Measurements from ENCODE around the gene DMPK. TPM values are rescaled to one million over a fixed set of nuclear protein-coding genes. Genes with fewer than 3 reads are reported as not detected.
A peak's percentile ranks its signal among the peaks of the same experiment; 100 is the strongest.

DMPK gene
- polyA plus RNA-seq, 10 donors: 173 to 304 (median 270) TPM

DNA sequence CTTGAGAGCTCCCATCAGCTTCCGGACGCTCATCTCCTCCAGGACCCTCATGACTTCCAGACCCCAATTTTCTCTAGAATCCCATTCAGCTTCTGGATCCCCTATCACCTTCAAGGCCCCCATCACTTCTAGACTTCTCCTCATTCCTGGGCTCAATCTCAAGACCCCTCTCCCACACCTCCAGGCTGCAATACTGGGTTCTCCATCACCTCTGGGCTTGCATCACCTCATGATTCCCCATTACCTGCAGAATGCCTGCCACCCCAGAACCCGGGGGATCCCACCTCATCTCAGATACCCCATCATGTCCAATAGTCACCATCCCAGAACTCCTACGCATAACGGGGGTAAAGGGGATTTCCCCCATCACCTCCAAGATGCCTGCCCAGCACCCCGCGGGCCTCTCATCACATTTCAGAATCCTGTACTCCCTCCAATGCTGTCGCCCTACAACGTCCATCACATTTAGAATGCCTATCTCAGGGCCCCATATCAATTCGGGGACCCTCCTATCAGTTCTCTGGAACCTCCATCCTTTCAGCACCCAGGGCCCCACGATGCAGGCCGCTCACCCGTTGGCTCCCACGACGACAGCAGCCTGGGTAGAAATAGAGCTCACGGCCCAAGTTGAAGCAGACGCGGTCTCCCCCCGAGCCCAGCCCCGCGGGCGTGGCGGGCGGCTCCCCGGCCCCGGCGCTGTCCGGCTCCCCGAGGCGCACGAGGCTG is 9.6 kb upstream of the DMPK start:
- no peak for DNase-seq

DNA sequence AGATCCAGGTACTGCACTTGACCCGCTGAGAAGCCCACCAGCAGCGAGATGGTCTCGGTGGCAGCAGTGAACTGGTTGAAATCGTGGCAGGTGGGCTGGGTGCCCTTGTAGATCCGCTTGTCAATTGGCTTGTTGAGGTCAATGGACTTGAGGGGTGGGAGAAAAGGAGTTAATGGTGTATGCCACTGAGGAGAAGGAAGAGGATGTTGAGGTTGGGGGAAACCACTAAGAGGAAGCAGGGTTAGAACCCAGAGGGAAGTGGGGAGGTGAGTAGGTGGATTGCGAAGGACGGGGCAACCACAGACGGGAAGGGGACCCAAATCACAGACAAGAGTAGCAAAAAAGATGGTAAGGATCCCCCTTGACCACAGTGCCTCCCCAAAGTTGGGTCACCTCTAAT is 8.7 kb upstream of the DMPK start:
- DNase-seq: no peak

DNA sequence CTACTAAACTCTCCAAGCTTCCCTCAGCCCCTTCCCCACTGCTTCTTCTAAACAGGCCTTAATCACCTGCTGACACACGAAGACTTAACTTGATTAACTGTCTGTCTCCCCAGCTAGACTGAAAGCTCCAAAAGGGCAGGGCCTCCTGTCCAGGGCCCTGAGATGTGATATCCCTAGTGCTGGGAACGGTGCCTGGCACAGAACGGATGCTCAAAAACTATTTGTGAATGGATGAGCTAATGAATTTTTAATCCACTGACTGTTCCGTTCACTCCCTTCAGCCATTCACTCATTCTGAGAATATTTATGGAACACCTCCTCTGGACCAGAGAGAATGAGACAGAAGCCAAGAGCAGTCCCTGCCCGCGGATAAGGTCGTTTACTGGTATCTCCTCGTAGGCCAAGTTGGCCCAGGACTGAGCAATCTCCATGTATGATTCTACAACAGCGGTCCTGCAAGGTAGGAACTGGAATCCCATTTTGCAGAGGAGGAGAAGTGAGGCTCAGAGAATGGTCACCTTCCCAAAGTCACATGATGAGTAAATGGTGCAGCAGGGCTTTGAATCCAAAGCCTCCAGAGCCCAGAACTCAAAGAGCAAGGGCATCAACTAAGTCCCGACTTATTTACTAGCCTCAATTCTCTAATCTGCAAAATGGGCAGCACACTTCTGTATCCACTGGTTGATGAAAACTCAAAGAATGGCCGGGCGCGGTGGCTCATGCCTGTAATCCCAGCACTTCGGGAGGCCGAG is 6.9 kb upstream of the DMPK start:
- DNase-seq: no peak

DNA sequence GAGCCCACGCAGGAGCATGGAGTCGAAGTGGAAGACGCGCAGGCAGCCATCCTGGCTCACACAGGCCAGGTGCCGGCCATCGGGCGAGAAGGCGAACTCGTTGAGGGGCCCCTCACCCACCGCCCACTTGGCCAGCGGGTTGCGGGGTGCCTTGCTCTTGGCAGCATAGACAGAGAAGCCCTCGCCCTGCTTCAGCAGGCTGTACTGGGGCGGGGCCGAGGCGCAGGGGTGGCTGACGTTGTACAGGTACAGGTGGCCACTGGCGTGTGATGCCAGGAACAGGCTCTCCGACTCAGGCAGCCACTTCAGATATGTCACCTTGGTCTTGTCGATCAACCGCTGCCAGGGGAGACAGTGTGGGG is 4.2 kb upstream of the DMPK start:
- no peak for DNase-seq

DNA sequence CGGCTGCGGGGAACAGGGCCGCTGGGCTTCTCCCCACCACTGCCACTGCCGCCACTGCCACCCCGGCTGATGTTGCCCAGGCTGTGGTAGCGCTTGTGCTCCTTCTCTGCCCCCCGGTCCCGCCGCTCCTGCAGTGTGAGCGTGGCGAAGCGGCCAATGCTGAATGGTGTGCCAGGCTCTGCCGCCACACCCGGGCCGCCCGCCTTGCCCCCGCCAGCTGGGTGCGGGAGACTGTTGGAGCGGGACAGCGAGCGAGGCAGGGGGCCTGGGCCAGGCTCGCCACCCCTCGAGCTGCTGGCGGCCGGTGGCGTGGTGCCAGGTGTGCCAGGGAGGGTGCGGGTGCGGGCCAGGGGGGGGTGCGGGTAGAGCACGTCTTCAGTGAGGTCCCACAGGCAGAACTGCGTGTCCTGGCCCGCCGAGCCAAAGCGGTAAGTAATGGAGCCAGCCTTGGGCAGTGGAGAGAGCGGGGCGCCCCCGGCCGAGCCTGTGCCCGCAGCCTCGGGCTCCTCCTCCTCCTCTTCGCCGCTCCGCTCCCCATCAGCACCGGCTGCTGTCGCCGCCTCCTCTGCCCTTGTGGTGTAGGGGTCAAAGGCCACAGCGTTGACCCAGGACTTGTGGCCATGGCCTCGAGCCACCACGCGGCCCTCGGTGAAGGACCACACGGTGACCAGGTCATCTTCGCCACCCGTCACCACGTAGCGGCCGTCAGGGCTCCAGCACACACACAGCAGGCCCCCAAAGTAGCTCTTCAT is 3.7 kb upstream of the DMPK start:
- no peak for DNase-seq

DNA sequence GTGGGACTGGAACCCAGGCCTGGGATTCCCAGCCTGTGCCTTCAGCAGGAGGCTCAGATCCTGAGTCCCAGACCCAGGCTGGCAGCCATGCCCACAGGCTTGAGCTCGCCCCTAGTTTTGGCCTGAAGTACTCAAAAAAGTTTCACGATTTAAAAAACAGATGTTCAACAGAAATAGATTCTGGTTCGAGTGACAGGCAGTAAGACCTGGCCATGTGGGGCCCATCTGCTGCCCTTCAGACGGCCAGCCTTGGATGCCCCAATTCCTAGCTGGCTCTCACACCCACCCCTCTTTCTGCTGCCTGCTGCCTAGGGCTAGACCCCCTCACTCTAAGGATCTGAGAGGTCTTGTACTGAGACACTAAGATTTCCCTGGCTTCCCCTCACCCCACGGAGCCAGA is 2.8 kb upstream of the DMPK start:
- no peak for DNase-seq

DNA sequence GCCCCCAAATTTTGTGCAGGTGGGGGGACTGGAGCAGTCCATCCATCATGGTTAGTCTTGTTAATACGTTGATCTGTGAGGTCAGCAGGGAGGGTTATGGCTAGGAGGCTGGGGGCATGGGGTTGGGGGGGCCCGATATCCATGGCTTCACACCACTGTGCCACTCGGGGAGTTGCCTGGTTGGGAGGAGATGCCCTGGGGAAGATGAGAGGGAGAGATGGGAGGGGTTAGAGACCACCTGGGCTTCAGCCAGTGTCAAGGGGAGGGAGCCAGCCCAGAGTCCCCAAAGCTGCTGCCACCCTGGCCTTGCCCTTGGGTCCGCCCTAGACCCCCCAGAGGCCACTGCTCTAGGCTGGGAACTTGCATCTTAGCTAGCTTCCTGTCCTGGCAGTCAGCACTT is 1.8 kb upstream of the DMPK start:
- DNase-seq: no peak

DNA sequence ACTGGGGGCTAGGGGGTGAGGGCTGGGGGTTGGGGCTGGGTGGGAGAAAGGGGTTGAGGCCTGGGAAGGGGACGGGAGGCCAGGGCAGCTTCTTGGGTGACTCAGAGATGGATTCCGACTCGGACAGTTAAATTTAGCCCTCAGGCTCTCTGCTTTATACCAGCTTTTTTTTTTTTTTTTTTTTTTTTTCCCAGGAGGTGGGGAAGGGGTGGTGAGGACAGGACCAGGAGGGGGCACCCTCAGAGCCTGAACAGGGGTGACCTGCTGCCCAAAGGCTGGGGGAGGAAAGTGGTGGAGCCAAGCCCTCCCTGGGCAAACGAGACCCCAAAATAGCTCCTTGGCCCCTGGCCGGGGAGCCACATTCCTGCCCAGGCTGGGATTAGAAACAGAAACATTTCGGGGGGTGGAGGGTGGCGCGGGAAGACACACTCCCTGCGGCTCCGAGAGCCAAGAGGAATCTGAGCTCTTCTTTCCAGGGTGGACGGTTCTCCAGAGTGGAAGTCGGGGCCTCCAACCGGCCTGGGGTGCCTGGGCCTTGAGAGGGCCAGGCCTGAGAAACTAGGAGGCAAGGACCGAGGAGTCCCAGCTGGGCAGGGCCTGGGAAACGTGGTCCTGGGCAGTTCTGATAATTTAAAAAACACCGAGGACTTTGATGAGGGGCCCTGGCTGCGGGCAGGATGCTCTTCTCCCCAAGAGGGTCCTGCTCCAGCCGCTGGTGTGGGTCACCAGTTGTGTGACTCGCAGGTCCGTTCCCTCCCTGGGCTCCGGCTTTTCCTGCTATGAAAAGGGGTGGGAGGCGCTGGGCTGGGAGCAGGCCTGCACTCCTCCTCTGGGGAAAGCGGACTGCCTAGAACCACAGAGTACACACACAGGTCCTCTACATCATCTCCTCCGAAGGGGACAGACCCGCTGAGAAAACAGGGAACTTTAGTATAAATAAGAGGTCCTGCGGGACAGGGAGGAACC is 813 bp upstream of the DMPK start:
- peak; percentile 73 to 76 (median 74) for DNase-seq

DNA sequence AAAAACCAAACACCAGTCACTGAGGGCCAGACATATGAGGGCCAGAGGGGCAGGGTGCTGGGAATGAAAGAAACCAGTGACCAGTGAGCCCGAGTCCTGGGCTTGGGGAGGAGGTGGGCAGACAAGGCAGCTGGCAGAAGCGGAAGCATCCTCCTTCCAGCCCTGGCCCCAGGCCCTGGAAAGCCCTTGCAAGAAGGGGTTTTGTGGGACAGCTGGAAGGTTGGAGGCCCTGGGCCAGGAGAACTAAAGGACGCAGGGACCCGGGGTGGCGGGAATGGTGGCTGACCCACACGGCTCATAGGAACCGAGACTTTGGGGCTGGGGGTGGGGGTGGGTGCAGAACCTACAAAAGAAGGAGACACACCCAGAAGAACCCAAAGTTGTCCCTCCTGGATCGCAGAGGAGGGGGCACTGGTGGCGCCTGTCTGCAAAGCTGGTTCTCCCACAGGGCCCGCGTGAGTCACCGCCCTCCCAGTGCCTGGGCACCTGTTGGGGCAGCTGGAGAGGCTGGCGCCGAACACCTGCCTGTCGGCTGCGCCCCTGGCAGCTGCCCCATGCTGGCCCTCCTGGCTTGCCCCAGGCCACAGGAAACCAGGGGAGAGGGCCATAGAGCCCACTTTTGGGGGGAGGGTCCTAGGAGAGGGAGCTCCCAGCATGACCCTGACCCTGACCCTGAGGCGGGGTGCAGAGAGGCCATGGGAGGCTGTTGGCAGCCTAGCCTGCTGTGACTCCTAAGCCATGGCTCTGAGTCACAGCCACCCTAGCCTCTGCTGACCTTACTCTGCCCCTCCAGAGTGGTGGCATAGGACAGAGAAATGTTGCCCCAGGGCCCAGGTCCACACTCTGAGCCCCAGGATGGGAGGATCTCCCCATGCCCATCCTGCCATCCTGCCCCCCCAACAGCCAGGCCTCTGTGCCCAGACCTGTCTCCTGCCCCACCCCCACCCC is 802 bp downstream of the DMPK start:
- peak in 2 of 3 donors; percentile 62 to 79 for DNase-seq

DNA sequence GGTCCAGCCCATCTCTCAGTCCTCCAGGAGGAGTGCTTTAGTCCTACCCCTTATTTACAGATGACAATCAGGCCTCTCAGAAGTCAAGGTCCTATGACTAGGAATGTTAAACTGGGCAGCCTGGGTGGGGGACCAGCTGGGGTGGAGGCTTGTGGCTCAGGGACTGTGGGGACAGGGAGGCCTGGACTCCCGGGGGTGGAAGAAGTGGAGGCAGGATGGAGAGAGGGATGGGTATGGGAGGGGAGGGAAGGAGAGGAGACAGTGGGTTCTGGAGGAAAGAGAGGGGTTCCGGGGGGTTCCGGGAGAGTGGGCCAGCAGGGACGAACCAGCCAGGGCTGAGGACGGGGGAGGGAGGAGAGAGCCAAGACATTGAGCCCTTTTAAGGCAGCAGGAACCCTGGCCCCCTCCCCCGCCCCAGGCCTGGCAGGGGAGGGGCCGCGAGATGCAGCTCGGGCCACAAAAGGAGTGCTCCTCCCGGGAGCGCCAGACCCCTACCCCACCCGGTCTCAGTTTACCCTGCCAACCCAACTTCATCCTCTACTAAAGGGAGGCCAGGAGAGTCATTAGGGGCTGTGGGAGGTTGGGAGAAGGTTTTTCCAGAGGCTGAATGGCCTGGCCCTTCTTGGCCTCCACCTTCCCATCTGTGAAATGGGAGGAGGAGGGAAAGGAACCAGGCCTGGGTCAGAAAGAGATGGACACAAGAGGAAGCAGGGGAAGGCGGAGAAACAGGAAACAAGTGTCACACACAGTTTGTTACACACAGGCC is 1.7 kb downstream of the DMPK start:
- no peak for DNase-seq

DNA sequence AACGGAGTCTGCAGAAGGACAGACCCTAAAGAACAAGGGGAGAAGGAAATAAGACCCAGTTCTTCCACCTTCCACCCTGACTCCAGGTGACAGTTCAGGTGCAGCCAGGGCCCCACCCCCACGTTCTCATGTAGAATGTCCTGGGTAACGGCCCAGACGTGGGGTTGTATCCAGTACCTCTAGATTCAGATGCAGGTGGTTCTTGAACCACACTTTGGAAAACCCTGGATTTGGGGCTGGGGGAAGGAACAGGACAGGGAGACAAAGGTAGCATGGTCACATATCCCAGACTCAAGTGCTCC is 2.2 kb downstream of the DMPK start:
- DNase-seq: no peak

DNA sequence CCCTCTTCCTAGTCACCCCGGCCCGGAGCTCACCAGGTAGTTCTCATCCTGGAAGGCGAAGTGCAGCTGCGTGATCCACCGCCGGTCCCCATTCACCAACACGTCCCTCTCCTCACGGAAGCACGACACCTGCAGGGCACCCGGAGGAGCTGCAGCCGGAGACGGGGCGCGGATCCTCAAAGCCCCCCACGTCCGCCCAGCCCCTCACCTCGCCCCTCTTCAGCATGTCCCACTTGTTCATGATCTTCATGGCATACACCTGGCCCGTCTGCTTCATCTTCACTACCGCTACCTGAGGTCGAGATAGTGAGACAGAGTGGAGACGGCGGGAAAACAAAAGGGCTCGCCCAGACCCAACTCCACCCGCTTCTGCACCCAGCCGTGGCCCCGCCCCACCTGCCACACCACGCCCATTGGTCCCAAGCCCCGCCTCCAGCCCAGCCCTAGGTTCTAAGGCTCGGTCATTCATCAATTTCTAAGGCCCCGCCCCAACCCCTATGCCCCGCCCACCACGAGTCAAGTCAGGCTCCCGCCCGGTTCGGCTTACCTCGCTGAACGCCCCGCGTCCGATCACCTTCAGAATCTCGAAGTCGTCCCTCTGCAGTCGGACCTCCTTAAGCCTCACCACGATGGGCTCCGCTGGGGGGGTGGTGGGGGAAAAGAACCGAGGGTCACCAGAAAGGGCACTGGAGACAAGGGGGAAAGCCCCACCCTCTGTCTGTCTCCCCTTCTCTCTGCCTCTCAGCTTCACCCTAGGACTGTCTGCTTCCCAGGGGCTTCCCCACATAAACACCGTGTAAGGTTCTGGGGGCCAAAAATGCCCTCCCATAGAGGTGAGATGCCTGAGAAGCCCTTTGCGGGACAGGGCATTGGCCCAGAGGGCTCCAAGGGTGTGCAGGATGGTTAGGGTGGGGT is 2.8 kb downstream of the DMPK start:
- DNase-seq: peak in 1 of 3 donors; percentile 71

DNA sequence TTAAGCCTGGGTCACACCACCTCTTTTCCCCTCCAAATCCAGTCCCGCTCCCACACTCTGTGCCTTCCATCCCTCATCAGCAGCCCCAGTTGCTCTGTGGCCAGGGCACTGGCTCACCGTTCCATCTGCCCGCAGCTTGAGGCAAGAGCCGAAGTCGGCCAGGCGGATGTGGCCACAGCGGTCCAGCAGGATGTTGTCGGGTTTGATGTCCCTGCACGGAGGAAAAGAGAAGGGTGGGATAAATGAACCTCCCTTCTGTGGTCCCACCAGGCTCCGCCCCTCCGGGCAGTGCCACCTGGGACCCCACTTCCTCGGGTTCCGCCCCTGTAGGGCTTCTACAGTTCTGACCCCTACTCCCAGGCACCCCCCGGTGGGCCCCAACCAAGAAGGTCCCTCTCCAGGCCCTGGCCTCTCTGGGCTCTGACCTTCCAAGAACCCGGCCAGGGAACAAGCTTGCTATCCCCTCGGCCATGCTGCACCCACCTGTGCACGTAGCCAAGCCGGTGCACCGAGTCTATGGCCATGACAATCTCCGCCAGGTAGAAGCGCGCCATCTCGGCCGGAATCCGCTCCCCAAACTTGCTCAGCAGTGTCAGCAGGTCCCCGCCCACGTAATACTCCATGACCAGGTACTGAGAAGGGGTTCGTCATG is 4.2 kb downstream of the DMPK start:
- DNase-seq: no peak

DNA sequence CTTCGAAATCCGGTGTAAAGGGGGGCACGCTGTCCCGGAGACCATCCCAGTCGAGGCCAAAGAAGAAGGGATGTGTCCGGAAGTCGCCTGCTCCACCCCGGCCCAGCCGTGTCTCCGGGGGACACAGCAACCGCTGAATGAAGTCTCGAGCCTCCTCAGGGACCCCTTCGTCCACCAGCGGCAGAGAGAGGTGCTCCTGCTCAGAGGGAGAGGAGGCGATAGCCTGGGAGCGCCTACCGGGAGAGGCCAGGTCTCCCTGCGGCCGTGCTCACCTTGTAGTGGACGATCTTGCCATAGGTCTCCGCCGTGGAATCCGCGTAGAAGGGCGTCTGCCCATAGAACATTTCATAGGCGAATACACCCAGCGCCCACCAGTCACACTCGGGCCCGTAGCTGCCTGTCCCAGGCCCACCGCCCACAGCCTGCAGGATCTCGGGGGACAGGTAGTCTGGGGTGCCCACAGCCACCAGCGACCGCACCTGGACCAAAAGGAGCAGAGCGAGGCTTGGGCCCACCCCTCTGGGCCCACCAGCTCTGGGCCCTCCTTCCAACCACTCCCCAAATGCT is 4.8 kb downstream of the DMPK start:
- DNase-seq: no peak

DNA sequence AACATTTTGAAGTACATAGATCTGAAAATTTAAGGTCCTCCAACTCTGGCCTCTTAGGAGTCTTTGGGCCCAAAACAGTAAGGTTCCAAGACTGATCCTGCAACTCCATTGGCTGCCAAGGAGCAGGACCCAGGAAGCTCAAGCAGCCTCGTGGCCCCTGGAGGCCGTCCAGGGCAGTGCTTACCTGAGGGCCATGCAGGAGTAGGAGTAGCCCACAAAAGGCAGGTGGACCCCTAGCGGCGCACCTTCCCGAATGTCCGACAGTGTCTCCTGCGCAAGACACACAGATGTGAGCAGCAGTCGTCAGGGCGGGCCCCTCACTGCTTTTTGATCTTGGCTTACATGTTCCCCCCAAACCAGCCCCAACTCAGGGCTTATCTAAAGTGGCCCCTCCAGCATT is 7.5 kb downstream of the DMPK start:
- no peak for DNase-seq

DNA sequence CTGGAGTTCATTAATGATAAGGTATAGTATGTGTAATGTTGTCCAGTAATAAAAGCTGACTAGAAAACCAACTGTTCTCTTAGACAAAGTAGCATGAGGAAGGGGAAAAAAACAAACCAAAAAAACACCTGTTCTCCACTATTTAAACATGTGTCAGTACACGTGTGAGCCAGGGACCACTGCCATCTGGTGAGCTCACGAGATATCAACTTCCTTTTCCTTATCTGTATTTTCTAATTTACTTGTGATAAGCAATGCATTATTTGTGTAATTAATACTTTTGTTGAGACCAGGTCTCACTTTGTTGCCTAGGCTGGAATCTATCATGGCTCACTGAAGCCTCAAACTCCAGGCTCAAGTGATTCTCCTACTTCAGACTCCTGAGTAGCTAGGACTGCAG is 8.9 kb downstream of the DMPK start:
- DNase-seq: no peak

DNA sequence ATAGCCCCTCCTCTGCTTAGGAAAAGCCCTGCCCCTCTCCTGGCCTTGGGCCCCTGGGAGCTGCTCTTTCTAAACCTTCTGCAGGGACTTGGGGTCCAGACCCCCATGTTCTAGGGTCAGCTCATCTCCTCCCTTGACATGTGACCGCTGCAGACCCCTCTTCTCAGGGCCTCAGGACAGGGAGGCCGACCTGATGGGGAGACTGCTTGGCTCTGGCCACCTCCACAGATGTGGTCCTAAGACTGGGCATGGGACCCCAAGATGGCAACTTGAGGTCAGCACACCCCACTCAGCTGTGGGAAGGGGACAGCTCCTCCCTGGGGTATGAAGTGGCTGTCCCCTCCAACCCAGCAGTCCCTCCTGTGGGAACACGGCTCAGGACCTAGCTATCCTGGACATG is 9.4 kb downstream of the DMPK start:
- no peak for DNase-seq

Measured in muscle of back (tissue), 11 donors.